Measurements from ENCODE around the gene ANO10.
A peak's percentile ranks its signal among the peaks of the same experiment; 100 is the strongest.

GRCh38 chr3:43629741-43630140, 7.9 kb upstream of the ANO10 start:
- TF ChIP-seq ZNF394 (tag by site-specific recombination; IDR thresholded peaks at IDR 0.05; ENCODE audit: borderline replicate concordance) (no peak), ZNF692 (tag by site-specific recombination; IDR thresholded peaks at IDR 0.05) (no peak), ZNF311 (tag by site-specific recombination; IDR thresholded peaks at IDR 0.05; ENCODE audit: borderline replicate concordance) (no peak), CTCF (tag by site-specific recombination; IDR thresholded peaks at IDR 0.05) (no peak), ZNF707 (tag by site-specific recombination; IDR thresholded peaks at IDR 0.05) (no peak), ZNF416 (tag by site-specific recombination; IDR thresholded peaks at IDR 0.05) (no peak), ZNF302 (tag by site-specific recombination; IDR thresholded peaks at IDR 0.05; ENCODE audit: low read depth) (no peak), ZBTB17 (tag by site-specific recombination; IDR thresholded peaks at IDR 0.05) (no peak), ZNF274 (IDR thresholded peaks at IDR 0.05; ENCODE audit: low read length) (no peak), ZNF274 (tag by site-specific recombination; IDR thresholded peaks at IDR 0.05; ENCODE audit: borderline replicate concordance) (no peak), REST (tag by site-specific recombination; IDR thresholded peaks at IDR 0.05) (0 out of 2 replicates have a peak, but pooled peaks have one; percentile 36), ZNF549 (tag by site-specific recombination; IDR thresholded peaks at IDR 0.05) (no peak), KLF10 (tag by site-specific recombination; IDR thresholded peaks at IDR 0.05) (no peak)
